Ectodermal cell (in vitro differentiated cells): Measurements from ENCODE around the gene ECSIT.
A peak's percentile ranks its signal among the peaks of the same experiment; 100 is the strongest.

Experiments
- H3K27ac ChIP-seq: 2 replicates; pipeline ENCODE4 v1.7.0; 2013; ENCODE audit warnings: mild to moderate bottlenecking, low read depth, low read length; ENCODE audit not compliant: insufficient read depth, poor library complexity, severe bottlenecking
- H3K27me3 ChIP-seq: 2 replicates; pipeline ENCODE4 v1.7.0; 2013; ENCODE audit warnings: mild to moderate bottlenecking, low read length; ENCODE audit not compliant: insufficient read depth, control insufficient read depth, poor library complexity, severe bottlenecking
- H3K36me3 ChIP-seq: one replicate; pipeline ENCODE4 v1.7.0; 2013; ENCODE audit warnings: low read length; ENCODE audit not compliant: control insufficient read depth, insufficient read depth
- H3K4me1 ChIP-seq: one replicate; pipeline ENCODE4 v1.7.0; 2013; ENCODE audit warnings: low read length; ENCODE audit not compliant: control insufficient read depth, insufficient read depth
- H3K4me3 ChIP-seq: 2 replicates; pipeline ENCODE4 v1.7.0; 2013; ENCODE audit warnings: low read depth, low read length, control low read depth; ENCODE audit not compliant: insufficient read depth
- H3K9me3 ChIP-seq: 2 replicates; pipeline ENCODE4 v1.7.0; 2013; ENCODE audit warnings: mild to moderate bottlenecking, low read length, moderate library complexity; ENCODE audit not compliant: control insufficient read depth
- WGBS, 2 experiments: methylation state at CpG; one replicate each; pipeline ENCODE4 v1.1.7; 2013; ENCODE audit warnings: missing lambda C conversion rate in 2 of 2; 5-methylcytosine and 5-hydroxymethylcytosine counted together

Gene ECSIT

DNA sequence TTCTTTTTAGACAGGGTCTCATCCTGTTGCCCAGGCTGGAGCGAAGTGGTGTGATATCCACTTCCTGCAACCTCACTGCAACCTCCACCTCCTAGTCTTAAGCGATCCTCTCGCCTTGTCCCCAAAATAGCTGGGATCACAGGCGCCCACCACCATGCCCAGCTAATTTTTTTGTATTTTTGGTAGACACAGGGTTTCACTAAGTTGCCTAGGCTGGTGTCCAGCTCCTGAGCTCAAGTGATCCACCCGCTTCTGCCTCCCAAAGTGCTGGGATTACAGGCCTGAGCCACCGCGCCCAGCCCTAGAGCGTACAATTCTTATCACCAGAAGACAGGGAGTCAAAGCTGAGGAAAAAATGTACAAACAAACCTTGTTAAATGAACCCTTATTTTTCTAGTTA lies 34.6 kb upstream of the ECSIT start:
- H3K4me3 ChIP-seq = no peak overlapping the region
- 91 to 92% methylated on average over 8 of the region's 8 CpGs for WGBS, 2 experiments

DNA sequence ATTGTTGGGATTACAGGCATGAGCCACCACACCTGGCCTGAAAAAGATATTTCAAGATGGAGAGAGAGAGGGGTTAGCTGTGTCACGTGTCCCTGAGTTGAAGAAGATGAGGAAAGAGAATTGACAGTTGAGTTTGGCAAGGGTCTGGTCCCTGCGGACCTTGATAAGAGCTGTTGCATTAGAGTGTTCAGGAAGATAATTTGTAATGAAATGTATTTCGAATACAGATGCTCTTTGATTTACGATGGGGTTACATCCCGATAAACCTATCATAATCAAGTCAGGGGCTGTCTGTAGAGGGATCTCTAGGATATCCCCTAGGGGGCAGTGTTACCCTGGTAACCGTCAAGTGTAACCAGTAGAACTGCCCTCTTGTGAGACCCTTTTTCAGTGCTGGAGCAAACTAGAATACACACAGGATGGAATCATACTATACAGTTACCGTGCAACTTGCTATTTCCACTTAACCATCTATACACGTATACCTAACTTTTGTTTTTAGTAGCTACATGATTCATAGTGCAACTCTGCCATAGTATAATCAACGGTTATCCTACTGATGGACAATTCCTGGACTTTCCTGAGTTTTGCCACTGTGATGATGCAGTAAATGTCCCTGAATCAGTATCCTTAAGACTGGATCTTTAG lies 31.6 kb upstream of the ECSIT start:
- Histone ChIP-seq H3K27ac (no peak overlapping the region), H3K9me3 (no peaks in the 10 kb centered on the region), H3K4me3 (no peak overlapping the region), H3K36me3 (no peaks in the 10 kb centered on the region), H3K27me3 (no peaks in the 10 kb centered on the region), H3K4me1 (peaks cover 3% of the 10 kb centered on the region)
- WGBS, 2 experiments = 41 to 43% methylated on average over 9 of the region's 9 CpGs

More for the DNA sequence above, 34.6 kb upstream of the ECSIT start:
- Histone ChIP-seq H3K27me3 (no peaks in the 10 kb centered on the region), H3K4me1 (peaks cover 3% of the 10 kb centered on the region), H3K27ac (no peak overlapping the region), H3K9me3 (no peaks in the 10 kb centered on the region), H3K36me3 (no peaks in the 10 kb centered on the region)

DNA sequence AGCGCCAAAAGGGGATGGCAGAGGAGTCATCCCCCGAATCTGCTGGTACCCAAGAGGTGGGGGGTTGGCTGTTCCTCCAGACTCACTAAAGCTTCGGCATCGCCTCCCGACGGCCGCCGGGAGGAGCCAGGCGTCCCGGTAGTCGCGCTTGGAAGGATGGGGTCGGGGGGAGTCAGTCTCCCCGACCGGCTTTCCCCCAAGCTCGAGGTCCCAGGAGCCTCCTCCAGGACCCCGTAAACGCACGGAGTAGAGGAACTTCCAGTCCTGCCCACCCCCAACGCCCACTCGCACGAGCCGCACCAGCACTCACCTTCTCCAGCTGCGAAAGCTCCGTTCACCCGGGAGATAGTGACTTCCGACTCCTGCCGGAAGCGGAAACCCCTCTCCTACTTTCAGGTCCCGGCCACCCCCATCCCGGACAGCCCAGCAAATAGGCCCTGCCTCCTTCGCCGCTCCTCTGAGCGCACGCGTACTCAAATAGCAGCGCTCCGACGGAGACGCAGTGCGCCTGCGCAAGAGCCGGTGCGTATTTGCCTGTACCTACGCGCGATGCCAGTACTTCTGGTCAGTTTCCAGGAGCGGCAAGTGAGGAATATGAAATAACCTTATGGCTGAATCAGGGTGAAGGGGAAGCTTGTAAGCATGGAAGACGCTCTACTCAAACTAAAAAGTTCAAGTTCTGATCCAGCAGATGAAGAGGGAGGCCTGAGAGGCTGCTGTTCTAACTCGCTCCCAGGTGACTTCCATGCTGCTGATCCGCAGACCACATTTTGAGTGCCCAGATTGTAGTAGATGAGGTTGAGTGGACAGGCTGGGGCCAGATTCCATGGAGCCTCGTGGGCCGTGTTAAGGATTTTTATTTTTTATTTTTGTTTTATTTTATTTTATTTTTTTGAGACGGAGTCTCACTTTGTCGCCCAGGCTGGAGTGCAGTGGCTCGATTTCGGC lies 30.2 kb upstream of the ECSIT start, which contains the start of gene ELOF1:
Gene ELOF1, minus strand, starts transcription at position 350 of the 948 bp plus-strand sequence. CDS start 4,883 bp downstream, outside the sequence.
- peak within 1 kb of the TSS; percentile 74 for H3K4me3 ChIP-seq
- peaks cover 3% of the 10 kb centered on the region for H3K4me1 ChIP-seq
- H3K27me3 ChIP-seq = no peaks in the 10 kb centered on the region
- no peaks in the 10 kb centered on the region for H3K36me3 ChIP-seq
- 7% methylated on average over 55 to 57 of the region's 57 CpGs for WGBS, 2 experiments
- no peak within 1 kb of the TSS for H3K27ac ChIP-seq
- no peaks in the 10 kb centered on the region for H3K9me3 ChIP-seq

DNA sequence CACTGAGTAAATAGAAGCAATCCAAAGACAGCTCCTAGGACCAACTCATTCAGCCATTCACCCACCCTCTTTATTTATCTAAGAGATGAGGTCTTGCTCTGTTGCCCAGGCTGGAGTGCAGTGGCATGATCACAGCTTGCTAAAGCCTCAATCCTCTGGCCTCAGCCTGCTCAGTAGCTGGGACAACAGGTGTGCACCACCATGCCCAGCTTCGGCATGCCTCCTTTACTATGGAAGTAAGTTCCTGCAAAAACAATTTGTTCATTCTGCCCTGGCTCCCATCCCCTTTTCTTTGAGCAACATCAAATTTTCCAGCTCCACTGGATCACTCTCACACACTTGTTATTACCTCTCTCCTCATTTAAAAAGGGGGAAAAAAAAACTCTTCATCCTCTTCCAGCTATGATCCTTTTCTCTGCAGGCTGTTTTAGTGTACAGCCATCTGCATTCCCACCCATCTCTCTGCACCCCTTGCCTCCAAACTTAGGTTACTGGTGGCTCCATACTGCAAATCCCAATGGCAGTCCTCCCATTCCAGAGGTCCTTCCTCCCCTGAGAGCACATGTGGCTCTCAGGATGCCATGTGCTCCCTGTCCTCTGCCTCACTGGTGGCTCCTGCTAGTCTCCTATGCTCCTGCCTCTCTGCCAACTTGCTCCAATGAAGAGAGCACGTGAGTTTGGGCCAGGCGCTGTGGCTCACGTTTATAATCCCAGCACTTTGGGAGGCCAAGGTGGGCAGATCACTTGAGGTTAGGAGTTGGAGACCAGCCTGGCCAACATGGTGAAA lies 27.9 kb upstream of the ECSIT start:
- Histone ChIP-seq H3K9me3 (no peaks in the 10 kb centered on the region), H3K4me1 (peaks cover 3% of the 10 kb centered on the region), H3K27me3 (no peaks in the 10 kb centered on the region), H3K4me3 (no peak overlapping the region), H3K36me3 (peaks cover 6% of the 10 kb centered on the region), H3K27ac (no peak overlapping the region)
- WGBS, 2 experiments = 94 to 95% methylated on average over 4 of the region's 4 CpGs

DNA sequence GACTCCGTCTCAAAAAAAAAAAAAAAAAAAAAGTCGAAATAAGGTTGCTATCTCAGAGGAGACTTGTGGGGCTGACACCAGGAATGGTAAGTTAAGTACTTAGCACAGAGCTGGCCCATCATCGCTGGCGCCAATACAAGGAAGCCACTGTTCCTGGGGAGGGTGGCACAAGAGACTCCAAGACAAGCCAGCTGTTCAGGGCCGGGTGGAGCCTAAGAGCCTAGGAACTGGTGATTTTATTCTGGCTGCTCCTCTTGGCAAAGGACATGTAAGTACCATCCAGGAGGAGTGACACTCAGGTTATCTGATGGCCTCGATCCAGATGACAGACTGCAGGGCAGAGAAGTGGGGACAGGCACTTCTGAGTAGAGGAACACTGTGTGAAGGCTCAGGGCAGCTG lies 26.3 kb upstream of the ECSIT start:
- WGBS, 2 experiments = 89 to 93% methylated on average over 6 of the region's 6 CpGs
- Histone ChIP-seq H3K4me1 (peaks cover 1% of the 10 kb centered on the region), H3K4me3 (no peak overlapping the region), H3K9me3 (no peaks in the 10 kb centered on the region), H3K27ac (no peak overlapping the region), H3K36me3 (peaks cover 6% of the 10 kb centered on the region), H3K27me3 (no peaks in the 10 kb centered on the region)

DNA sequence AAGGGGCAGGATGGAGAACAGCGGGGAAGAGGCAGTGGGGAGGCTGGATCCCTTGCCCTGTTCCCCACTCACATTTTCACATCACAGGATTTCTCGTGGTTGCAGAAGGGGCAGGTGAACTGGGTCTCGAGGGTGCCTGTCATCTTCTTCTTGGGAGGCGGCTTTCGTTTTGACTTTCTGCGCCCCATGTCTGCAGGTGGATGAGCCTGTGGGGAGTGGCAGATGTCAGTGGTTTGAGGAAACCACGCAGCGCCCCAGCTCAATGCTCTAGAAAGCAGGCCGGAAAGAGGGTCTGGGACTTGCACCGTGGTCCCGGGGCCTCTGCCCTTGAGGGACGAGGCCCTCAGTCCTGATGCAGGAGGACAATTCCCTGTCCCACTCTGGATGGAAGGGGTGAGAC lies 25.2 kb upstream of the ECSIT start:
- 95 to 96% methylated on average over 12 of the region's 12 CpGs for WGBS, 2 experiments
- Histone ChIP-seq H3K4me1 (no peaks in the 10 kb centered on the region), H3K36me3 (peaks cover 6% of the 10 kb centered on the region), H3K27ac (no peak overlapping the region), H3K27me3 (no peaks in the 10 kb centered on the region), H3K9me3 (no peaks in the 10 kb centered on the region), H3K4me3 (no peak overlapping the region)

DNA sequence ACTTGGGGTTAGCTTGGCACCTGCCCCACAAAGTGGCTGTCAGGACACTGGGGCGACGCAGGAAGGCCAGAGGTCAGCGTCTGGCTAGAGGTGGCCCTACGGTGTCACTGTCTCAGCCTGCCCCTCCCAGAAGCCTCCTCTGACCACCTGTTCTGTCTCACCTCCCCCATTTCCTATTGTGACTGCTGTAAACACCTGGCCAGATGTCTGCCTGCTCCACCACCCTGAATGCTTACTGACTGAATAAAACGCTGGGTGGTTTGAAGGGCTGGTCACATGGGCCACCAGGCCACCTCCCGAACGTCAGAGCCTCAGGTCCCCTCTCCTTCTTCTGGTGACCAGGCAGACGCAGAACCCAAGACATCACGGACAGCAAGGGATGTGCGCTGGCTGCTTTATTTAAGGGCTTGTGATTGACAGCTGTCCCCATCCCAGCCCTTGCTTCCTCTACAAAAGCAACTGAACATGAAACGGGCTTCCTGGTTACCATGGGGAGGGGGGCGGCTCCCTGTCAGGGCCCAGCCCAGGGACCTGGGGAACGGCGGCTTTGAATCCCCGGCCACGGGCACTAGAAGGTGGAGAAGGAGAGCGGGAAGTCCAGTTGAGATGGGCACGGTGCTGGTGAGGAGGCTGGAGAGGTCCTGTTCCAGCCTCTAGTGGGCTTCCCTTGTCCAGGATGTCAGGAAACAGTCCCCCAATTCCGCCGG lies 23.9 kb upstream of the ECSIT start:
- H3K27me3 ChIP-seq = no peaks in the 10 kb centered on the region
- 93% methylated on average over 20 of the region's 20 CpGs for WGBS, 2 experiments
- H3K27ac ChIP-seq = no peak overlapping the region
- H3K4me1 ChIP-seq = no peaks in the 10 kb centered on the region
- peaks cover 6% of the 10 kb centered on the region for H3K36me3 ChIP-seq
- H3K9me3 ChIP-seq = no peaks in the 10 kb centered on the region
- no peak overlapping the region for H3K4me3 ChIP-seq

DNA sequence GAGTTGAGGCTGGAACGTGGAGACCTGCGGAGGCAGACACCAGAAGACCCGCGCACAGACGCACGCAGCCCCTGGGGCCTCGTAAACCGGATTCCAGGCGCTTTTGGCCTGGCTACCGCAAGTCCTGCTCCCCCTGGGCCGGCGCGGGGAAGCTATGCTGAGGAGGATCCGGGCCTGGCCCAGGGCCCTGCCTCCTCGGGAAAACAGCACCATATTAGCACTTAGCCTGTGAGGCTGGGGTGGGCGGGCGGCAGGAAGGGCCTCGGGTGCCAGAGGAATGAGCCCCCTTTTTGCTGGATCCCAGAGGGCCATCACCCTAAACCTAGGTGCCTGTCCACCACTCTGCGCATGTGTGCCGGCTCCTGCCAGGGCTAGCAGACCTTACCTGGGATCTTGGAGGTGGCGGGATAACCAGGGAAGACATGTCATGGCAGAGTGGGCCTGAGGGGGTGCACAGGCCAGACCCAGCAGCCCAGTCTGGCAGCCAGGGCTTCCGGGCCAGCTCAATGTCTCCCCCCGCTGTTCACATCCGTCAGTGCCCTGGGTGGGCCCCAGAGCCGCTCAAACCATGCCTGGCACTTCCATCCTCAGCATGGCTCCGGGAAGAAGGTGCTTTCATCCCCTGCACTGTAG lies 22.8 kb upstream of the ECSIT start:
- Histone ChIP-seq H3K27ac (no peak overlapping the region), H3K36me3 (peaks cover 6% of the 10 kb centered on the region), H3K27me3 (no peaks in the 10 kb centered on the region), H3K4me1 (no peaks in the 10 kb centered on the region), H3K9me3 (no peaks in the 10 kb centered on the region), H3K4me3 (no peak overlapping the region)
- WGBS, 2 experiments = 87 to 88% methylated on average over 26 of the region's 26 CpGs

DNA sequence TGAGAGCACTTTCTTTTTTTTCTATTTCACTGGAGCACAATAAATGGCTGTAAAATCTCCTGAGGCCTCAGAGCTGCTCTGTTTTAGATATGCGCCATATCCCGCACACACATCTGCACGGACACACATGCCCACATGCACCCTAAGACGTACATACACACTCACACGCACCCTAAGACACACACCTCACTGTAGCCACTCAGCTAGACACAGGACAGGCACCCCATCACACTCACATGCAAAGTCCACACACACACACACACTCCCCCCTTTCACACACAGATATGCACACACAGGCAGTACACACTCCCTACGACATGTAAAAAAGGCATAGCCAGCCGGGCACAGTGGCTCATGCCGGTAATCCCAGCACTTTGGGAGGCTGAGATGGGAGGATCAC lies 21.3 kb upstream of the ECSIT start:
- Histone ChIP-seq H3K4me1 (no peaks in the 10 kb centered on the region), H3K27ac (no peak overlapping the region), H3K4me3 (no peak overlapping the region), H3K27me3 (no peaks in the 10 kb centered on the region), H3K36me3 (peaks cover 6% of the 10 kb centered on the region), H3K9me3 (no peaks in the 10 kb centered on the region)
- 92% methylated on average over 8 of the region's 8 CpGs for WGBS, 2 experiments
